IgD-negative memory B cell (primary cell): ENCODE results near the gene HSPA12A. TPM values are rescaled to one million over a fixed set of nuclear protein-coding genes. Genes with fewer than 3 reads are reported as not detected.

Experiments used
- H3K27ac Mint-ChIP-seq, 3 donors: one replicate each; pipeline ENCODE4 v1.8.0; 2020 to 2022; ENCODE audit warnings: mild to moderate bottlenecking in 3 of 3, mixed read lengths in 3 of 3, moderate library complexity in 1 of 3
- H3K27me3 Mint-ChIP-seq: one replicate; pipeline ENCODE4 v1.8.0; 2021; ENCODE audit warnings: mixed read lengths
- H3K36me3 Mint-ChIP-seq: one replicate; pipeline ENCODE4 v1.8.0; 2020; ENCODE audit warnings: mild to moderate bottlenecking, mixed read lengths
- H3K4me1 Mint-ChIP-seq, 3 donors: one replicate each; pipeline ENCODE4 v1.8.0; 2020 to 2022; ENCODE audit warnings: mixed read lengths in 3 of 3, mild to moderate bottlenecking in 1 of 3
- H3K4me3 Mint-ChIP-seq, 4 donors: one replicate each; pipeline ENCODE4 v1.8.0; 2020 to 2022; ENCODE audit warnings: mild to moderate bottlenecking in 4 of 4, mixed read lengths in 4 of 4, moderate library complexity in 3 of 4
- H3K9me3 Mint-ChIP-seq, 3 donors: one replicate each; pipeline ENCODE4 v1.8.0; 2020 to 2021; ENCODE audit warnings: mixed read lengths in 3 of 3, mild to moderate bottlenecking in 1 of 3
- polyA plus RNA-seq: library from polyadenylated mRNA; unstranded; fragments of 300-500 nt; fragmentation: Illumina TruSeq; gene quantifications from one replicate; pipeline ENCODE4 v1.2.3, GENCODE V29; 2021

Gene HSPA12A
- polyA plus RNA-seq, 1 donor from 2014 or later: 6.7 TPM

DNA sequence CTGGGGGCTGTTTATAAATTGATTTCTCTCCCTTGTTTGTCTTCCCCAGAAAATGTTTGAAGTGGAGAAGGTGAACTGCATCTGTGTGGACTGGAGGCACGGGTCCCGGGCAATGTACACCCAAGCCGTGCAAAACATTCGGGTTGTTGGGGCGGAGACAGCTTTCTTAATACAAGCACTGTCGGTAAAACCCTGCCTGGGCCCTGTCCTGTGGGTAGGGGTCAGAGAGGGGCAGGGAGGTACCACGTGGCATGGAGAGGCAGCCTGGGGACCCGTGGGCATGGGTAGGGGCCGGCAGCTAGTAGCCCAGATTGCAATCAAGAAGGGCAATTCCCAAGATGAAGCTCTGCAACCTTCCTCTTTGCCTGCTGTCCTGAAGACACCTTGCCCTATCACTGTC is 115.6 kb downstream of the HSPA12A start:
- H3K9me3 Mint-ChIP-seq: peaks cover 0 to 5% (median 5%) of the 10 kb centered on the region in 3 donors
- no peaks in the 10 kb centered on the region for H3K36me3 Mint-ChIP-seq
- peaks cover 15% of the 10 kb centered on the region for H3K27me3 Mint-ChIP-seq
- H3K4me1 Mint-ChIP-seq: no peaks in the 10 kb centered on the region
- H3K27ac Mint-ChIP-seq: peak overlapping the region in 1 of 3 donors; percentile 53
- H3K4me3 Mint-ChIP-seq: no peak overlapping the region

DNA sequence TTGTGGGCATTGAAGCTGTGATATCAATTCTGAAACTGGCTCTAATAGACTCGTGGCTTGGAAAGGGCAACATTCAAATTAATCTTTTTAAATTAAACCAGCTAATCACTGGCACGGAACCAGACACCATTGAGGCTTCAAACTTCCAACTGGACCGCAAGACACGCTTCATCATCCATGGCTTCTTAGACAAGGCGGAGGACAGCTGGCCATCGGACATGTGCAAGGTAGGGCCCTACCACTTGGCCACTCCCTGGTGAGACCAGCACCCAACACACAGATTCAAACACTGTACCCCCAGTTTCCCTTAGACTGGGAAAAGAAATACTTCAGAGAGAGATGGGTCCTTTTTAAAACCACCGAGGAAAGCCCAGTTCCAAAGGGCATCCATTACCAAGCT is 116.5 kb downstream of the HSPA12A start:
- Mint-ChIP-seq H3K27me3 (peaks cover 15% of the 10 kb centered on the region), H3K4me1 (no peaks in the 10 kb centered on the region), H3K36me3 (no peaks in the 10 kb centered on the region), H3K9me3 (peaks cover 0 to 7% (median 5%) of the 10 kb centered on the region in 3 donors), H3K4me3 (no peak overlapping the region), H3K27ac (no peak overlapping the region)

DNA sequence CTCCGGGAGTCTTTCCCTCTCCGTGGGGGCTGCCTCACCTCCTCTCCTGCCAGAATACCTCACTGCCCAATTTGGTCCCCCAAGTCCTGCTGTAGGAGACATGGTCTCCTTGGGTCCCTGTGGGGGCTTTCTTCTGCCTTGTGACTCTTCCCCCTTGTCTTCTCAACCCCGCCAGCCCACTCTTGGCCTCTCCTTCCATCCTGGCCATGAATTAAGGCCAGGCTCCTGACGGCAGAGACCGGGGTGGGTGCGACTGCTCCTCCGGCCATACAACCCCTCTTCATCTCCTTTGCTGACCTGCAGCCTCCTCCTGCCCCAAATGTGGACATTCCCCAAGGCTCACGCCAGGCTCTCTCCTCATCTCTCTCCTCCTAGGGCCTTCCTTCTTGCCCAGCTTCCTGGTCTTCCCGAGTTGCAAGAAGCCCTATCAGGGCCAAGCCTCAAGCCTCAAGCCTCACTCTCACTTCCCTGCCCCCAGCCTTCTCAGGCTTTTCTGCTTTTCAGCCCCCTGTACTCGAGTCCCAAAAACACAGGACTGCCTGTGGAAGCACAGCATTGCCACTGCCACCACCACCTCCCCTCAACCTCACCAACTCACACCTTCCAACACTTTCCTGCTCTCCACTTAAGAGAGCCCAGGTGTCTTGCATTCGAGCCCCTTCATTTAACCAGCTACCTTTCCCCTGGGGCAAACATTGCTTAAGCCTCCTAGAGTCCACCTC is 120.3 kb downstream of the HSPA12A start:
- Mint-ChIP-seq H3K9me3 (peaks cover 0 to 4% (median 0%) of the 10 kb centered on the region in 3 donors), H3K27me3 (peaks cover 15% of the 10 kb centered on the region), H3K4me1 (no peaks in the 10 kb centered on the region), H3K36me3 (no peaks in the 10 kb centered on the region), H3K27ac (no peak overlapping the region), H3K4me3 (no peak overlapping the region)

DNA sequence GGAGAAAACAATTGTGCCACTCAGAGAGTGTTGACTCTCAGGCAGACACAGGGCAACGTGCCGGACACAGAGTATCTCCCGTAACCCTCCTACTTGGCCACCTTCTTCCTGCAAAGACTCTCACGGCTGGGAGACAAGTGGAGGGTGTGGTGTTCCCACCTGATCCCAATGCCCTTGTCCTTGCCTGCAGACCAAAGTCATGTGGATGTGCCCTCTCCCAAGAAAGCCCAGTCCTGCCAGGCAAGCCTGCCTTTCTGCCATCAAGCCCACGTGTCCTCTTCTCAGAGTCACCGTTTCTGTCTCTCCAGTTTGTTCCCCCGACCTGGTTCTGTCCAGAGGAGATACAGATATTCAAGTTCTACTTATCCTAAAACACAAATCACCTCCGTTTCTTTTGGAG is 120.9 kb downstream of the HSPA12A start:
- H3K27me3 Mint-ChIP-seq: peaks cover 12% of the 10 kb centered on the region
- H3K27ac Mint-ChIP-seq: no peak overlapping the region
- no peaks in the 10 kb centered on the region for H3K4me1 Mint-ChIP-seq
- no peak overlapping the region for H3K4me3 Mint-ChIP-seq
- peaks cover 0 to 4% (median 0%) of the 10 kb centered on the region in 3 donors for H3K9me3 Mint-ChIP-seq
- no peaks in the 10 kb centered on the region for H3K36me3 Mint-ChIP-seq

Other genes with a start within 250 kb of the HSPA12A start
- not detected for gene PNLIP, start 196.6 kb downstream of the HSPA12A start, polyA plus RNA-seq
- not detected for gene PNLIPRP1, start 151.6 kb downstream of the HSPA12A start, polyA plus RNA-seq
- gene PNLIPRP2, start 121.6 kb downstream of the HSPA12A start, polyA plus RNA-seq: not detected
- gene ENO4, start 106.9 kb upstream of the HSPA12A start, polyA plus RNA-seq: 0.45 TPM